Panc1 (cell line): ENCODE results near the gene SLC9A6.

Experiments used
- TF ChIP-seq, protein P1 (sequence below): fragments of 450-650 bp; IDR thresholded peaks from 2 replicates; pipeline ENCODE4 v1.5.1; 2017; ENCODE audit warnings: mild to moderate bottlenecking
- TF ChIP-seq, protein P2 (sequence below), 2 experiments: IDR thresholded peaks; 2 replicates each; pipeline ENCODE4 v1.6.1; 2011 to 2012; ENCODE audit warnings: low read depth in 2 of 2, control low read depth in 1 of 2, low read length in 1 of 2, mild to moderate bottlenecking in 1 of 2, moderate library complexity in 1 of 2; ENCODE audit not compliant: insufficient read depth in 1 of 2

DNA sequence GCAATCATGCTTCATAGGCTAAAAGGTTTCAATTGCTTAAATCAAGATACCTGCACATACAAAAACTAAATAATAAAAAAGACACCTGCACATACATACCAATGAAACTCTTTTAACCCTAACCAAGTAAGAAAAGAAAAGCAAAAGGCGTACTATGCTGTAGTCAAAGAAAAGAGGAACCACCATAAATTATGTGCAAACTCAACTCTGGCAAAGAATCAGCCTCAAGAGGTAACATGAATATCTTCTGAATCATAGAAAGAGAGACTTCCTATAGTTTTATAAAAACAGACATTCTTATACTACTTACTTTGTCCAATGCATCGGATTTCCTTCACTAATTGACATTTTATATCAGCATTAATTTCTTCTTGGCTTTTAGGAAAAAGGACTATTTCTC, 40.7 kb upstream of the SLC9A6 start:
- TF ChIP-seq, protein P1, sequence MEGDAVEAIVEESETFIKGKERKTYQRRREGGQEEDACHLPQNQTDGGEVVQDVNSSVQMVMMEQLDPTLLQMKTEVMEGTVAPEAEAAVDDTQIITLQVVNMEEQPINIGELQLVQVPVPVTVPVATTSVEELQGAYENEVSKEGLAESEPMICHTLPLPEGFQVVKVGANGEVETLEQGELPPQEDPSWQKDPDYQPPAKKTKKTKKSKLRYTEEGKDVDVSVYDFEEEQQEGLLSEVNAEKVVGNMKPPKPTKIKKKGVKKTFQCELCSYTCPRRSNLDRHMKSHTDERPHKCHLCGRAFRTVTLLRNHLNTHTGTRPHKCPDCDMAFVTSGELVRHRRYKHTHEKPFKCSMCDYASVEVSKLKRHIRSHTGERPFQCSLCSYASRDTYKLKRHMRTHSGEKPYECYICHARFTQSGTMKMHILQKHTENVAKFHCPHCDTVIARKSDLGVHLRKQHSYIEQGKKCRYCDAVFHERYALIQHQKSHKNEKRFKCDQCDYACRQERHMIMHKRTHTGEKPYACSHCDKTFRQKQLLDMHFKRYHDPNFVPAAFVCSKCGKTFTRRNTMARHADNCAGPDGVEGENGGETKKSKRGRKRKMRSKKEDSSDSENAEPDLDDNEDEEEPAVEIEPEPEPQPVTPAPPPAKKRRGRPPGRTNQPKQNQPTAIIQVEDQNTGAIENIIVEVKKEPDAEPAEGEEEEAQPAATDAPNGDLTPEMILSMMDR: no peak
- TF ChIP-seq, protein P2, sequence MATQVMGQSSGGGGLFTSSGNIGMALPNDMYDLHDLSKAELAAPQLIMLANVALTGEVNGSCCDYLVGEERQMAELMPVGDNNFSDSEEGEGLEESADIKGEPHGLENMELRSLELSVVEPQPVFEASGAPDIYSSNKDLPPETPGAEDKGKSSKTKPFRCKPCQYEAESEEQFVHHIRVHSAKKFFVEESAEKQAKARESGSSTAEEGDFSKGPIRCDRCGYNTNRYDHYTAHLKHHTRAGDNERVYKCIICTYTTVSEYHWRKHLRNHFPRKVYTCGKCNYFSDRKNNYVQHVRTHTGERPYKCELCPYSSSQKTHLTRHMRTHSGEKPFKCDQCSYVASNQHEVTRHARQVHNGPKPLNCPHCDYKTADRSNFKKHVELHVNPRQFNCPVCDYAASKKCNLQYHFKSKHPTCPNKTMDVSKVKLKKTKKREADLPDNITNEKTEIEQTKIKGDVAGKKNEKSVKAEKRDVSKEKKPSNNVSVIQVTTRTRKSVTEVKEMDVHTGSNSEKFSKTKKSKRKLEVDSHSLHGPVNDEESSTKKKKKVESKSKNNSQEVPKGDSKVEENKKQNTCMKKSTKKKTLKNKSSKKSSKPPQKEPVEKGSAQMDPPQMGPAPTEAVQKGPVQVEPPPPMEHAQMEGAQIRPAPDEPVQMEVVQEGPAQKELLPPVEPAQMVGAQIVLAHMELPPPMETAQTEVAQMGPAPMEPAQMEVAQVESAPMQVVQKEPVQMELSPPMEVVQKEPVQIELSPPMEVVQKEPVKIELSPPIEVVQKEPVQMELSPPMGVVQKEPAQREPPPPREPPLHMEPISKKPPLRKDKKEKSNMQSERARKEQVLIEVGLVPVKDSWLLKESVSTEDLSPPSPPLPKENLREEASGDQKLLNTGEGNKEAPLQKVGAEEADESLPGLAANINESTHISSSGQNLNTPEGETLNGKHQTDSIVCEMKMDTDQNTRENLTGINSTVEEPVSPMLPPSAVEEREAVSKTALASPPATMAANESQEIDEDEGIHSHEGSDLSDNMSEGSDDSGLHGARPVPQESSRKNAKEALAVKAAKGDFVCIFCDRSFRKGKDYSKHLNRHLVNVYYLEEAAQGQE (IDR thresholded peaks at IDR 0.05; ENCODE audit: insufficient read depth in 1 of 2, low read depth in 2 of 2, low read length in 1 of 2): no peak
